ENCODE results near the gene RAB11FIP3.

Gene RAB11FIP3

DNA sequence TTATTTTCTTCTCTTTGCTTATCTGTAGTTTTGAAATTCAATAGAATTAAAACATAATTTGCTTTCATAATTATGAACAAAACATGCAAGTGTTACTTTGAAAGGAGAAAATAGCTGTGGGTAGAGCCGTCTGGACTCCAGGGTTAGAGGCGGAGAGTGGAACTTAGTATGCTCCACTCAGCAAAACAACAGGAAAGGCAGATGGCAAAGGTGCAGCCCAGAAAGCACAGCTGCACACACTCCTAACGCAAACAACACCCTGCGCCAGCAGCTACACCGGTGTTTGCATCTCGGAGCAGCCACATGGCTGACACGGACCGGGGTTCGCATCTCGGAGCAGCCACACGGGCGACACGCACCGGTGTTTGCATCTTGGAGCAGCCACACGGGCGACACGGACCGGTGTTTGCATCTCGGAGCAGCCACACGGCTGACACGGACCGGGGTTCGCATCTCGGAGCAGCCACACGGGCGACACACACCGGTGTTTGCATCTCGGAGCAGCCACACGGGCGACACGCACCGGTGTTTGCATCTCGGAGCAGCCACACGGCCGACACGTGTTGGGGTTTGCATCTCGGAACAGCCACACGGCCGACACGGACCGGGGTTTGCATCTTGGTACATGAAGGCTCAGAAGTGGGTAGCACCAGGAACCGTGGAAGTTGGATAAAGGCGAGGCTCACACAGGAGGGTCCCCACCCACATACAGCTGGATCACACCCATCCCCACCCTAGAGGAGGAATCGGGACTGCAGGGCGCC lies 89.9 kb downstream of the RAB11FIP3 start:
- H3K36me3 ChIP-seq (ENCODE audit: control insufficient read depth, insufficient read depth, low read length): peaks cover 7% of the 10 kb centered on the region

DNA sequence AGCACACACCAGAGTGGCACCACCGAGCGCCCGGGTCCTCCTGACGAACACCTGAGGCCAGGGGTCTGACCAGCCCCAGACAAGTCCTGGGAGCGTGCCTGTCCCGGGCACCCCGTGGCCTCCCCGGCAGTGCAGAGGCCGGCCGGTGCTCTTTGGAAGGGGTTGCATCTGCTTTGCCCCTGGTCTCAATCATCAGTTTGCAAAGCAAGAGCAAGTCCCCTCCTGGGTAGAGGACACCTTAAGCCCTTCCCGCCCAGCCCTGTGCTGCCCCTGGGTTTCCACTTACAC lies 90.4 kb downstream of the RAB11FIP3 start:
- Histone ChIP-seq H3K9ac (ENCODE audit: low read length) (no peak overlapping the region), H3K36me3 (ENCODE audit: control insufficient read depth, insufficient read depth, low read length) (peaks cover 11% of the 10 kb centered on the region), H3K4me3 (ENCODE audit: low read length) (no peak overlapping the region), H3K4me1 (ENCODE audit: control insufficient read depth, insufficient read depth, low read length) (no peaks in the 10 kb centered on the region), H3K27me3 (ENCODE audit: control insufficient read depth, insufficient read depth, low read length) (no peaks in the 10 kb centered on the region), H3K27ac (ENCODE audit: low read depth, low read length) (no peak overlapping the region)

More for the DNA sequence above, 89.9 kb downstream of the RAB11FIP3 start:
- Histone ChIP-seq H3K27me3 (ENCODE audit: control insufficient read depth, insufficient read depth, low read length) (no peaks in the 10 kb centered on the region), H3K27ac (ENCODE audit: low read depth, low read length) (no peak overlapping the region), H3K4me1 (ENCODE audit: control insufficient read depth, insufficient read depth, low read length) (no peaks in the 10 kb centered on the region), H3K4me3 (ENCODE audit: low read length) (no peak overlapping the region), H3K9ac (ENCODE audit: low read length) (no peak overlapping the region)

DNA sequence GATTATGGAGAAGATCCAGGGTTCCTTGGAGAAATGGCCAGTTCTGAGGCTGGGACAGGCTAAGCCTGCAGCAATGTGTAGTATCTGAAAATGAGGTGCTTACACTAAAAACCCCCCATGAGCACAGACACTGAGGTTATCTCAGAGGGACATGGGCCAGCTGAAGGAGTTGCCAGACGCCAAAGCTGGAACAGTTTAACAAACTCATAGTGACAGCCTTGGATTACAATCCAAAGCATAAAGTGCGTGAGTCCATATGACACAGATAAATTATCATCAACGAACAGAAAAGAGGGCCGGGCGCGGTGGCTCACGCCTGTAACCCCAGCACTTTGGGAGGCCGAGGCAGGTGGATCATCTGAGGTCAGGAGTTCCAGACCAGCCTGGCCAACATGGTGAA lies 90.9 kb downstream of the RAB11FIP3 start:
- Histone ChIP-seq H3K4me3 (ENCODE audit: low read length) (no peak overlapping the region), H3K9ac (ENCODE audit: low read length) (no peak overlapping the region), H3K27ac (ENCODE audit: low read depth, low read length) (no peak overlapping the region), H3K36me3 (ENCODE audit: control insufficient read depth, insufficient read depth, low read length) (peaks cover 11% of the 10 kb centered on the region), H3K27me3 (ENCODE audit: control insufficient read depth, insufficient read depth, low read length) (no peaks in the 10 kb centered on the region), H3K4me1 (ENCODE audit: control insufficient read depth, insufficient read depth, low read length) (no peaks in the 10 kb centered on the region)

DNA sequence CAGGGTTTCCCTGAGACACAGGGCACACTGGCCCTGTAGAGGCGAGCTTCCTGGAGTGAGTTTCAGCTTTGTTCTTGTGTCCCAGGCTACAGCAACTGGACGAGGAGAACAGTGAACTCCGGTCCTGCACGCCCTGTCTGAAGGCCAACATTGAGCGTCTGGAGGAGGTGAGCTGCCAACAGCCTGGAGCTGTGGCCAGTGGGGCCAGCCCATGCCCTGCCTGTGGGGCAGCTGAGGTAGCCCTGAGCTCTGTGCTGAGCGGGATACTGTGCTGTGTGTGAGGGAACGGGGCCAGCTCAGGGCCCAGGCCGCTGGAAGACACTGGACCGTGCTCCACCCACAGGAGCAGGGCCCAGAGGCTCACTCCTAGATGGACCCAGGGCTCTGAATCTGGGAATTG lies 93.4 kb downstream of the RAB11FIP3 start:
- peaks cover 11% of the 10 kb centered on the region for H3K36me3 ChIP-seq (ENCODE audit: control insufficient read depth, insufficient read depth, low read length)
- H3K27me3 ChIP-seq (ENCODE audit: control insufficient read depth, insufficient read depth, low read length): no peaks in the 10 kb centered on the region
- no peak overlapping the region for H3K4me3 ChIP-seq (ENCODE audit: low read length)
- H3K9ac ChIP-seq (ENCODE audit: low read length): no peak overlapping the region
- H3K27ac ChIP-seq (ENCODE audit: low read depth, low read length): no peak overlapping the region
- no peaks in the 10 kb centered on the region for H3K4me1 ChIP-seq (ENCODE audit: control insufficient read depth, insufficient read depth, low read length)

DNA sequence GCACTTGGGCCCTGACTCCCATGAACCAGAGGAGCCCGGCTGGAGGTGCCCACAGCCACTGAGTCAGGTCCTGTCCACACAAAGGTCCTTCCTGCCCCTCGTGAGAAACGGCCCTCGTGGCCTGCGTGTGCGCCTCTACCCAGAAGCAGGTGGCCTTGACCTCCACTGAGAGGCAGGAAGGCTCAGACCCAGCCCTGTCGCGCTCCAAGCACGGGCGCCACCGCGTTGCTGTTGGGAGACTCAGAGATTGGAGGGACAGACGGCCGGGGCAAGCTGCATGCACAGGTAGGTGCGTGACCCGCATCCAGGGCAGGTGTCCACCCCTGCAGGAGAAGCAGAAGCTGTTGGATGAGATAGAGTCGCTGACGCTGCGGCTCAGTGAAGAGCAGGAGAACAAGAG lies 94.0 kb downstream of the RAB11FIP3 start:
- Histone ChIP-seq H3K27ac (ENCODE audit: low read depth, low read length) (no peak overlapping the region), H3K4me3 (ENCODE audit: low read length) (no peak overlapping the region), H3K4me1 (ENCODE audit: control insufficient read depth, insufficient read depth, low read length) (no peaks in the 10 kb centered on the region), H3K27me3 (ENCODE audit: control insufficient read depth, insufficient read depth, low read length) (no peaks in the 10 kb centered on the region), H3K36me3 (ENCODE audit: control insufficient read depth, insufficient read depth, low read length) (peaks cover 11% of the 10 kb centered on the region), H3K9ac (ENCODE audit: low read length) (no peak overlapping the region)

DNA sequence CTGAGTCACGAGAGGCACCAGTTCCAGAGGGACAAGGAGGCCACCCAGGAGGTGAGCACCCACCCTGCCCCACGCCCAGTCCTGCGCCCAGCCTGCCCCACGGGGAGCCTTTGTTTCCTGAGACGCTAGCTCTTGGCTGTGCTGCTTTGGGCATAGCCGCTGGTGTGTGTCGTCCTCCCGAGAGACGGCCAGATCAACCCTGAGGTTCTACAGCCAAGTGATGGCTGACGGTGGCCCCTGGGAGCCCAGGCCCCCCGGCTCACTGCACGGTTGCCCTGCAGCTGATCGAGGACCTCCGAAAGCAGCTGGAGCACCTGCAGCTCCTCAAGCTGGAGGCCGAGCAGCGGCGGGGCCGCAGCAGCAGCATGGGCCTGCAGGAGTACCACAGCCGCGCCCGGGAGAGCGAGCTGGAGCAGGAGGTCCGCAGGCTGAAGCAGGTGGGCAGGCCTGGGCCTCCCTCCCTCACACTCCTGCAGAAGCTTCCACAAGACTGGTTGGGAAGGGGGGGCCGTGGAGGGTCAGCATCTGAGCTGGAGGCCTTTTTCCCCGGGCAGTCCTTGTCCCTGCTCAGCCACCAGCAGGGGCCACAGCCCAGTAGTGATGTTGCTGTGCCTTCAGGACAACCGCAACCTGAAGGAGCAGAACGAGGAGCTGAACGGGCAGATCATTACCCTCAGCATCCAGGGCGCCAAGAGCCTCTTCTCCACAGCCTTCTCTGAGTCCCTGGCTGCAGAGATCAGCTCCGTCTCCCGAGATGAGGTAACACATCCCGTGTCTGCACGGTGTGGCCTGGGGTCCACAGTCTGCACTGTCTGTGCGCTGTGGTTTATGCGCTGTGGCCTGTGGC lies 94.6 kb downstream of the RAB11FIP3 start:
- Histone ChIP-seq H3K4me1 (ENCODE audit: control insufficient read depth, insufficient read depth, low read length) (no peaks in the 10 kb centered on the region), H3K9ac (ENCODE audit: low read length) (no peak overlapping the region), H3K36me3 (ENCODE audit: control insufficient read depth, insufficient read depth, low read length) (peaks cover 11% of the 10 kb centered on the region), H3K27me3 (ENCODE audit: control insufficient read depth, insufficient read depth, low read length) (no peaks in the 10 kb centered on the region), H3K4me3 (ENCODE audit: low read length) (no peak overlapping the region), H3K27ac (ENCODE audit: low read depth, low read length) (no peak overlapping the region)

DNA sequence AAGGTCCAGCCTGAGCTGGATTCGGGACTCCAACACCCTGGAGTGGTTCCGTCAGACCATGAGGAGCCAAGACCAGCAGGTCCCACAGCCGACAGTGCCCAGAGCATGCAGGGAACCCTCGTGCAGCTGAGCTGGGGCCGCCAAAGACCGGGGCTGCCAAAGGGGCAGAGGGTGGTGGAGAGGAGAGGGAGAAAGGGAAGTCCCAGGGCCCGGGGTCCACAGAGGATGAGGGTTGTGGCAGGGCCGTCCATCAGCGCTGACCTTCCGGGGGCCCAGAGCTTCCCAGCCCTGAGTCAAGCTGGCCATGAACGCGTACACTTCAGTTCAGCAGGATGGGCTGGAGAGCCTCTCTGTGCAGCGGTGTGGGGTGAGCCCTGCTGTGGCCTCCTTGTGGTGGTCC lies 95.4 kb downstream of the RAB11FIP3 start:
- Histone ChIP-seq H3K27ac (ENCODE audit: low read depth, low read length) (no peak overlapping the region), H3K27me3 (ENCODE audit: control insufficient read depth, insufficient read depth, low read length) (no peaks in the 10 kb centered on the region), H3K36me3 (ENCODE audit: control insufficient read depth, insufficient read depth, low read length) (peaks cover 11% of the 10 kb centered on the region), H3K9ac (ENCODE audit: low read length) (no peak overlapping the region), H3K4me1 (ENCODE audit: control insufficient read depth, insufficient read depth, low read length) (peaks cover 1% of the 10 kb centered on the region), H3K4me3 (ENCODE audit: low read length) (no peak overlapping the region)

DNA sequence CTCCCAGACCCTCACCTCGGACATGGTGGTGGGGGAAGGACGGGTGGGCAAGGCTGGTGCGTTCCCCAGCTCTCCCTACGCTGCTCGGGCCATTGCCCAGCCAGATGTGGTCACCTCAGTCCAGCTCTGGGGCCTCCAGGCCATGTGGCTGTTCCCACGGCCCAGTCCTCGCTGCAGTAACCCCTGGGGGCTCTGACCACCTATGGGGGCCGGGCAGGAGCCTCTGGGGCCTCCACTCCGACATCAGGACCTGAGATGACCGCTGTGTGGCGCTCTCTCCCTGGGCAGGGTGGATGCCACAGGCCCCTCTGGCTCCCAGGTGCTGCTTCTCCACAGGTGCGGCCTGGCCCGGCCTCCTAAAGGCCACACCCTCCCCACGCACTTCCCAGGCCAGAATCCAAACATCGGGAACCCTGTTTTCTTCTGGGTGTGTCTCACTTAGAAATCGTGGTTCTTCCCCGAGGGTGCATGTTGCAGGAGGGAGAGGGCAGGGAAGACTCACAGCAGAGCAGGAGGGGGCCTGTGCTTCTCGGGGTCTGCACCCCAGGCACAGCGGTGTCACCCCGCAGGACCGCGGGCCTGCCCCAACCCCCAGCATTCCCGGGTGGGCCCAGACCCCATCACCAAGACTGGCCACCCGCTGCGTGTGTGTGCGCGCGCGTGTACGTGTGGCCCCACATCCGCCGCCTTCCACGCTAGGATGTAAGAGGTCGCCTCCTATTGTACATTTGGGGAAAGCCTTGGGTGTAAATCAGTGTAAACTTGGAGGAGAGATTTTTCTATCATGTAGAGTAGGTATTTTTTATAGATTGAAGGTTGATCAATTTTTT lies 96.1 kb downstream of the RAB11FIP3 start:
- Histone ChIP-seq H3K36me3 (ENCODE audit: control insufficient read depth, insufficient read depth, low read length) (peaks cover 11% of the 10 kb centered on the region), H3K4me3 (ENCODE audit: low read length) (no peak overlapping the region), H3K4me1 (ENCODE audit: control insufficient read depth, insufficient read depth, low read length) (peaks cover 8% of the 10 kb centered on the region), H3K9ac (ENCODE audit: low read length) (no peak overlapping the region), H3K27me3 (ENCODE audit: control insufficient read depth, insufficient read depth, low read length) (no peaks in the 10 kb centered on the region), H3K27ac (ENCODE audit: low read depth, low read length) (no peak overlapping the region)

DNA sequence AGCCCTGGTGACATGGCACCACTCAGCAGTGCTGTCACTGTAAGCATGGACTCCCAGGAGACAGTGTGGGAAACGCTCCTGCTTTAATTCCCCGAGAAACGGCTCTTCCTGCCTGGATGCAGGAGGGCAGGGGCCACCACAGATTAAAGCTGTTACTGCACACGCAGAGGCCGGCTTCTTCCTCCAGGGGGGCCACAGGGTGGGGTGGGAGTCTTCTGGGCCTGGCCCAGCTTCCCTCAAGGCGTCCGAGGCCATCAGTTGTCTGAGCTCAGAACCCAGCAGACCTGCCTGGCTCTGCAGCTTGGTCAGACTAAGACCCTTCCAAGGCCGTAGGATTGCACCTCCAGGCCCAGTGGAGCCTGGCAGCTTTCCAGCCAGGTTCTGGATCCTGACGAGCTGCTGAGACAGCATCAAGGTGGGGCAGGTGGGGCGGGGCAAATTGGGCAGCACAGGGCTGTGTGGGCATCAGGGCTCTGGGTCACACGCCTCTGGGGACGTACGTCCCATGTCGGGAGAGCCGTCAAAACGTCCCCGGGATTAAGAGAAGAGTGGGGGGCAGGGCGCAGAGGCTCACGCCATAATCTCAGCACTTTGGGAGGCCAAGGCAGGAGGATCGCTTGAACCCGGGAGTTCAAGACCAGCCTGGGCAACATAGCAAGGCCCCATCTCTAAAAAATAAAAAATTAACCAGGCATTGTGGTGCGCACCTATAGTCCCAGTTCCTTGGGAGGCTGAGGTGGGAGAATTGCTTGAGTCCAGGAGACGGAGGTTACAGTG lies 97.1 kb downstream of the RAB11FIP3 start:
- Histone ChIP-seq H3K36me3 (ENCODE audit: control insufficient read depth, insufficient read depth, low read length) (peaks cover 11% of the 10 kb centered on the region), H3K9ac (ENCODE audit: low read length) (no peak overlapping the region)

DNA sequence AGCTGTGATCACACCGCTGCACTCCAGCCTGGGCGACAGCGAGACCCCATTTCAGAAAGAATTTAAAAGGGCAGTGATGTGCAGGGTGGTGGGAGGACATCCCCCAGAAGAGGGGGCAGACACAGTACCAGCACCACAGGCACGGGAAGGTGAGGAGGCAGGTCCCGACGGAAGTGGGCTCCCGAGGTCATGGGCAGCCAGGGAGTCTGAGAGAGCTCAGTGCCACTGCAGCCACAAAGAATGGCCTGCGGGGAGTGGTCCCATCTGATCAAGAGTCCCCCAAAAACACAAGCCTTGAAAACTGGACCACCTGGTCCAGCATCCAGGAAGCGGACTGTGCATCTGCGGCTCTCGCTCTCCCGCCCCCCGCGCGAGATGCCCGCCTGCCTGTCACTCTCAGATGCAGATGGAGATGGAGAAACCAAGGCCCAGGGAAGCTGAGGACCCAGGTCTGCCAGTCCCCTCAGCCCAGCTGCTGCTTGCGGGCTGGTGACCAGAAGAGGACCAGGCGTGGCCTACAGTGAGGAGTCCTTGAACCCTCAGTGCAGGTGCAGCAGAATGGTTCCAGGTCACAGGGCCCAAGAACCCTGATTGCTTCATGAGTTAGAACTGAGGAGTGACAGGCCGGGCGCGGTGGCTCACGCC lies 97.8 kb downstream of the RAB11FIP3 start:
- Histone ChIP-seq H3K36me3 (ENCODE audit: control insufficient read depth, insufficient read depth, low read length) (peaks cover 11% of the 10 kb centered on the region), H3K9ac (ENCODE audit: low read length) (no peak overlapping the region), H3K4me1 (ENCODE audit: control insufficient read depth, insufficient read depth, low read length) (peaks cover 8% of the 10 kb centered on the region), H3K4me3 (ENCODE audit: low read length) (no peak overlapping the region), H3K27ac (ENCODE audit: low read depth, low read length) (no peak overlapping the region), H3K27me3 (ENCODE audit: control insufficient read depth, insufficient read depth, low read length) (no peaks in the 10 kb centered on the region)

More for the DNA sequence above, 97.1 kb downstream of the RAB11FIP3 start:
- Histone ChIP-seq H3K27ac (ENCODE audit: low read depth, low read length) (no peak overlapping the region), H3K4me3 (ENCODE audit: low read length) (no peak overlapping the region), H3K4me1 (ENCODE audit: control insufficient read depth, insufficient read depth, low read length) (peaks cover 8% of the 10 kb centered on the region), H3K27me3 (ENCODE audit: control insufficient read depth, insufficient read depth, low read length) (no peaks in the 10 kb centered on the region)

DNA sequence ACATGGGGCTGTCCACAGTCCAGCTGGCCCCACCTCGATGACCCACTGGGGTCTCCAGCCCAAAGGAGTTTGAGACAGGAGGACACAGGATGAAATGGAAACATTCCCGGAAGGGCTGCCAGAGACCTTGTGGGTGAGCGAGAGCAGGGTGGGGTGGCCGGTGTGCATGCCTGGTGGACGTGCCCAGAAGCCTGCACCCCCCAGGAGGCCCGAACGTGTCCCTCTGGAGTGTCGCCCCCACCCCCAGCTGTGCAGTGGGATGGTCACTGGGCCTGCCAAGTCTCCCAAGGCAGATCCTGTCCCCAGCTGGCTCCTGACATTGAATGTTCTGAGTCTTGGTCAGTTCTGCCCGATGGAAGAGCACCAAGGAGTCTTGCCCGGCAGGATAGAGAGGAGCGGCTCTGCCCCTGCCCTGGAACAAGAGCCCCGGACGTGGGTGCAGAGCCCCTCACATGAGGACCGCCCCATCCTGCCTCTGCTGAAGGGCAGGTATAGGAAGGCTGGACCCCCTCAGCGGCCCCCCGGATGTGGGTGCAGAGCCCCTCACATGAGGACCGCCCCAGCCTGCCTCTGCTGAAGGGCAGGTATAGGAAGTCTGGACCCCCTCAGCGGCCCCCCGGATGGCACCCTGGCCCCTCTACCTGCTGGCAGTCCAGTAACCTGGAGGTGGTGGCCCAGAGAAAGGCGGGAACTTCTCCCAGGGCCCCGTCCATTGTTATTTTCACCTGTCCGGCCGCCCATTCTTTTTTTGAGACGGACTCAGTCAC lies 99.0 kb downstream of the RAB11FIP3 start:
- Histone ChIP-seq H3K27ac (ENCODE audit: low read depth, low read length) (no peak overlapping the region), H3K4me1 (ENCODE audit: control insufficient read depth, insufficient read depth, low read length) (peaks cover 17% of the 10 kb centered on the region), H3K9ac (ENCODE audit: low read length) (no peak overlapping the region), H3K36me3 (ENCODE audit: control insufficient read depth, insufficient read depth, low read length) (peaks cover 8% of the 10 kb centered on the region), H3K4me3 (ENCODE audit: low read length) (no peak overlapping the region), H3K27me3 (ENCODE audit: control insufficient read depth, insufficient read depth, low read length) (no peaks in the 10 kb centered on the region)
